ENCODE data around the gene UROD.

DNA sequence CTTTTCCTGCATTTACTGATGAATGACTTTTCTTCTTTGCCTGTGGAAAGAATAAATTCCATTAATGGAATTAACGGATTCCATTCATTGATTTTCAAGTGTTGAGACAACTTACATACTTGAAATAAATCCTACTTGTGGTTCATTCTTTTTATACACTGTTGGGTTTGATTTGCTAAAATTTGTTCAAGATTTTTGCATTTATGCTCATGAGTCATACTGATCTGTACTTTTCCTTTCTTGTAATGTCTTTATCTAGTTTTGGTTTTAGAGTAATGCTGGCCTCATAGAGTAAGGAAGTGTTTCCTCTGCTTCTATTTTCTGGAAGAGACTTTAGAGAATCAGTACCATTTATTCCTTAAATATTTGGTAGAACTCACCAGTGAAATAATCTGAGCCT lies 14.4 kb downstream of the UROD start:
- TF ChIP-seq, protein P1, sequence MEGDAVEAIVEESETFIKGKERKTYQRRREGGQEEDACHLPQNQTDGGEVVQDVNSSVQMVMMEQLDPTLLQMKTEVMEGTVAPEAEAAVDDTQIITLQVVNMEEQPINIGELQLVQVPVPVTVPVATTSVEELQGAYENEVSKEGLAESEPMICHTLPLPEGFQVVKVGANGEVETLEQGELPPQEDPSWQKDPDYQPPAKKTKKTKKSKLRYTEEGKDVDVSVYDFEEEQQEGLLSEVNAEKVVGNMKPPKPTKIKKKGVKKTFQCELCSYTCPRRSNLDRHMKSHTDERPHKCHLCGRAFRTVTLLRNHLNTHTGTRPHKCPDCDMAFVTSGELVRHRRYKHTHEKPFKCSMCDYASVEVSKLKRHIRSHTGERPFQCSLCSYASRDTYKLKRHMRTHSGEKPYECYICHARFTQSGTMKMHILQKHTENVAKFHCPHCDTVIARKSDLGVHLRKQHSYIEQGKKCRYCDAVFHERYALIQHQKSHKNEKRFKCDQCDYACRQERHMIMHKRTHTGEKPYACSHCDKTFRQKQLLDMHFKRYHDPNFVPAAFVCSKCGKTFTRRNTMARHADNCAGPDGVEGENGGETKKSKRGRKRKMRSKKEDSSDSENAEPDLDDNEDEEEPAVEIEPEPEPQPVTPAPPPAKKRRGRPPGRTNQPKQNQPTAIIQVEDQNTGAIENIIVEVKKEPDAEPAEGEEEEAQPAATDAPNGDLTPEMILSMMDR (conservative IDR thresholded peaks at IDR 0.05 in 1 of 2, IDR thresholded peaks at IDR 0.05 in 1 of 2; ENCODE audit: extremely low read depth in 1 of 2, insufficient read depth in 1 of 2, low read depth in 1 of 2, low read length in 2 of 2), result no peak
- TF ChIP-seq EZH2 (IDR thresholded peaks at IDR 0.05; ENCODE audit: borderline replicate concordance, low read length), result no peak
